Heart left ventricle (tissue), 13 donors: ENCODE measurements around the gene TRDN.

Experiments used
- POLR2A ChIP-seq, 2 donors: fragments of 450-650 bp; IDR thresholded peaks; one replicate each; pipeline ENCODE4 v1.6.1; 2017; ENCODE audit warnings: antibody characterized with exemption in 2 of 2, mild to moderate bottlenecking in 2 of 2, moderate library complexity in 2 of 2
- TF ChIP-seq, protein P1 (sequence below), 12 donors: fragments of 200-600 bp; sonication (generic) in 4 of 12; IDR thresholded peaks; one replicate each; pipeline versions ENCODE4 v1.5.0 to v1.8.0; 2018 to 2022; ENCODE audit warnings: antibody characterized with exemption in 12 of 12, mild to moderate bottlenecking in 5 of 12
- donor health status: ischemic (EF 13 %, LVEDD 7.1; RV severe dilation, severe dysfunction).
- donor health status: DM: no; HTN: yes; CAD: no.
- donor health status: DM: no; HTN: no; CAD: no.
- donor health status: ischemic (EF 25% LVEDD 6.9; RV normal size, moderate dysfunction).
- donor health status: ischemic (EF 25% LVEDD 5.7; RV mildly dilated, moderate dysfunction).
- donor health status: ischemic (EF 35%, LVEDD 5.7; RV mildly dilated, moderate dysfunction).
- donor health status: nonischemic (EF 11% LVEDD 7.7; RV severe dilation, severe dysfunction).
- donor health status: DM: yes; HTN: yes; CAD: no.
- donor health status: PGD.
- donor health status: ischemic (EF 29% LVEDD 5.4; RV normal size, mild dysfunction).
- donor health status: nonischemic (EF 23%, LVEDD 6.1; RV moderate dilation, normal function).

DNA sequence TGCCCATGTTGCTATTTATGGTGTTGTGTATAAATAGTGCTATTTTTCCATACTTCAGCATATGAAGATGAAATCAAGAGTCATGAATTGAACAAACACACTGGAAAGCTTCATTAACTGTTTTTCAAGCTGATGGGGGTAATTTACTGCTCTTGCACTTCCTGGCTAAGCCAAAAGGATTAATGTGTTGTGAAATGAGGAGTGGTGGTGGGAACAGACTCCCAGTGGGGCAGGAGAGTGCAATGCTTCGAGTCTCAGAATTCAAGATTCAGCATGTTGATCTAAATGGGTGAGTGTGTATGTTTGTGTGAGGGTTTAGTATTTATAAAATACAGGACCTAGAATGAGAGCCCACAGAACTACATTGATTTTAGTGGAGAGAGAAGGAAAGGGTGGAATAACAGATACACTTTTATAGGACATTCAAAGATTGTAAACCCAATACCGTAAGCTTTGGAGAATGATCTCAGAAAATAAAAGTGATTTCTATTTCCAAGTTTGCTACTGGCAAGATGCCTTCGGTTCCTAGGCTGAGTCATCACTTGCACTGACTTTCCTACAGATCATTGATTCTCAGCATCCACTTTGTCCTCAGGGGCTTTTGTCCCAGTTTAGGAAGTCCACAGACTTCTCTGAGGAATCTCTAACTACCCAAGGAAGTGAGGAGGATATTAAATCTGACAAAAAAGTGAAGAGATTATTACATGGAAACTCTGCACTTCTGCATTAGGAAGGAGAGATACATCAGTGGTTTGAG lies 303.6 kb downstream of the TRDN start:
- TF ChIP-seq, protein P1, sequence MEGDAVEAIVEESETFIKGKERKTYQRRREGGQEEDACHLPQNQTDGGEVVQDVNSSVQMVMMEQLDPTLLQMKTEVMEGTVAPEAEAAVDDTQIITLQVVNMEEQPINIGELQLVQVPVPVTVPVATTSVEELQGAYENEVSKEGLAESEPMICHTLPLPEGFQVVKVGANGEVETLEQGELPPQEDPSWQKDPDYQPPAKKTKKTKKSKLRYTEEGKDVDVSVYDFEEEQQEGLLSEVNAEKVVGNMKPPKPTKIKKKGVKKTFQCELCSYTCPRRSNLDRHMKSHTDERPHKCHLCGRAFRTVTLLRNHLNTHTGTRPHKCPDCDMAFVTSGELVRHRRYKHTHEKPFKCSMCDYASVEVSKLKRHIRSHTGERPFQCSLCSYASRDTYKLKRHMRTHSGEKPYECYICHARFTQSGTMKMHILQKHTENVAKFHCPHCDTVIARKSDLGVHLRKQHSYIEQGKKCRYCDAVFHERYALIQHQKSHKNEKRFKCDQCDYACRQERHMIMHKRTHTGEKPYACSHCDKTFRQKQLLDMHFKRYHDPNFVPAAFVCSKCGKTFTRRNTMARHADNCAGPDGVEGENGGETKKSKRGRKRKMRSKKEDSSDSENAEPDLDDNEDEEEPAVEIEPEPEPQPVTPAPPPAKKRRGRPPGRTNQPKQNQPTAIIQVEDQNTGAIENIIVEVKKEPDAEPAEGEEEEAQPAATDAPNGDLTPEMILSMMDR (IDR thresholded peaks at IDR 0.05): no peak
- TF ChIP-seq POLR2A (IDR thresholded peaks at IDR 0.05): no peak
